ENCODE results near the gene DCC. TPM values are rescaled to one million over a fixed set of nuclear protein-coding genes. Genes with fewer than 3 reads are reported as not detected.

DCC gene
- total RNA-seq, 1 experiment from 2014 or later = not detected

GRCh38 chr18:52894801-52895200 lies 554.8 kb downstream of the DCC start:
- no TSS peak for BruUV-seq (replicated peaks)
- Histone ChIP-seq H3K9me2 (ENCODE audit: insufficient read depth) (no peaks in the 10 kb centered on the region), H3K4me2 (ENCODE audit: low read length) (no peak overlapping the region), H4K20me1 (ENCODE audit: insufficient read depth) (no peaks in the 10 kb centered on the region), H3K9ac (ENCODE audit: low read length) (no peak overlapping the region), H3K4me3 (replicated peaks in 1 of 2; ENCODE audit: low read depth in 1 of 2, low read length in 2 of 2) (no peak overlapping the region), H2AFZ (ENCODE audit: low read depth, low read length, poor library complexity, severe bottlenecking) (no peak overlapping the region), H3K9me3 (ENCODE audit: control insufficient read depth in 1 of 2, insufficient read depth in 1 of 2, low read depth in 1 of 2, low read length in 2 of 2) (peaks cover 10 to 16% of the 10 kb centered on the region in 2 experiments; a peak in 2 of 4 replicates), H3K79me2 (ENCODE audit: insufficient read depth, low read length) (no peaks in the 10 kb centered on the region), H3K27ac (ENCODE audit: low read depth, low read length) (no peak overlapping the region), H3K4me1 (ENCODE audit: control insufficient read depth in 1 of 2, insufficient read depth in 2 of 2, low read length in 2 of 2) (no peaks in the 10 kb centered on the region), H3K27me3 (ENCODE audit: insufficient read depth, low read length) (no peaks in the 10 kb centered on the region), H3K36me3 (ENCODE audit: control insufficient read depth in 1 of 2, insufficient read depth in 2 of 2, low read length in 2 of 2) (no peaks in the 10 kb centered on the region)
- intact Hi-C loops (cut with micrococcal nuclease) = no loop called here
- TF ChIP-seq, protein P1, sequence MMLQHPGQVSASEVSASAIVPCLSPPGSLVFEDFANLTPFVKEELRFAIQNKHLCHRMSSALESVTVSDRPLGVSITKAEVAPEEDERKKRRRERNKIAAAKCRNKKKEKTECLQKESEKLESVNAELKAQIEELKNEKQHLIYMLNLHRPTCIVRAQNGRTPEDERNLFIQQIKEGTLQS (IDR thresholded peaks at IDR 0.05) = no peak
- TF ChIP-seq POLR2AphosphoS5 (IDR thresholded peaks at IDR 0.05; ENCODE audit: low read depth, low read length) (no peak), ZNF274 (IDR thresholded peaks at IDR 0.05; ENCODE audit: low read depth, low read length) (no peak), EZH2 (IDR thresholded peaks at IDR 0.05) (no peak), POLR2A (IDR thresholded peaks at IDR 0.05; ENCODE audit: borderline replicate concordance, extremely low read depth, insufficient read depth, insufficient read length) (no peak), MAX (IDR thresholded peaks at IDR 0.05) (no peak), YY1 (IDR thresholded peaks at IDR 0.05; ENCODE audit: extremely low read depth, insufficient replicate concordance, low read depth, low read length) (no peak), CBX3 (IDR thresholded peaks at IDR 0.05; ENCODE audit: low read depth) (no peak), TCF7L2 (IDR thresholded peaks at IDR 0.05; ENCODE audit: borderline replicate concordance, extremely low read depth, insufficient read depth, insufficient read length) (no peak), CTCF (IDR thresholded peaks at IDR 0.05 in 2 of 3, conservative IDR thresholded peaks at IDR 0.05 in 1 of 3; ENCODE audit: borderline replicate concordance in 1 of 3, insufficient read depth in 1 of 3, low read depth in 2 of 3, low read length in 2 of 3) (no peak)
- ChIA-PET CTCF (no interaction called here), POLR2A (no interaction called here), RAD21 (ENCODE audit: low non-redundant PET in 1 of 2, low total read pairs in 2 of 2, uncharacterized antibody in 2 of 2, unreplicated experiment in 2 of 2) (no interaction called here)
- DNase-seq (ENCODE audit: low read depth, low spot score) = no peak
- ATAC-seq = no peak

Data from HCT116 (cell line).